B cell (primary cell): ENCODE data around the gene TMPRSS7. TPM values are rescaled to one million over a fixed set of nuclear protein-coding genes. Genes with fewer than 3 reads are reported as not detected.

Experiments used
- ATAC-seq: fragments of 200-7000 bp; cut with Tn5 transposase; one replicate; pipeline ENCODE4 v1.10.0; 2021; ENCODE audit warnings: low read depth, mild to moderate bottlenecking, moderate number of reproducible peaks, moderate library complexity
- CTCF ChIA-PET: fragments of 350-600 bp; sonication (Branson Sonifier 250); formaldehyde crosslinking; loops from one replicate; lab custom pipeline; 2021; ENCODE audit warnings: antibody characterized with exemption, inconsistent platforms; lab: Charles Lee
- POLR2A ChIA-PET: fragments of 350-600 bp; sonication (Branson Sonifier 250); formaldehyde crosslinking; loops from one replicate; lab custom pipeline; 2021; ENCODE audit warnings: antibody characterized with exemption; lab: Charles Lee
- DNase-seq: peaks from one replicate; pipeline ENCODE4 v3.0.0; 2013
- H2AFZ ChIP-seq: 2 replicates; pipeline ENCODE4 v1.6.1; 2012; ENCODE audit warnings: mild to moderate bottlenecking, low read depth, low read length; ENCODE audit not compliant: insufficient read depth, poor library complexity, severe bottlenecking
- H3K27ac ChIP-seq, 2 donors: 1 replicate in 1 of 2; 2 replicates in 1 of 2; pipeline ENCODE4 v1.5.1; 2012 to 2013; ENCODE audit warnings: low read length in 2 of 2, mild to moderate bottlenecking in 2 of 2, moderate library complexity in 1 of 2
- H3K27me3 ChIP-seq, 4 experiments: fragments of 200-600 bp in 1 of 4; sonication (generic) in 1 of 4; replicated peaks in 1 of 4; 1 replicate in 2 of 4; 2 replicates in 2 of 4; pipeline versions ENCODE4 v1.6.1 to v1.7.0; 2013 to 2016; ENCODE audit warnings: low read length in 3 of 4, mild to moderate bottlenecking in 2 of 4, mixed read lengths in 1 of 4, moderate library complexity in 1 of 4; ENCODE audit not compliant: insufficient read depth in 4 of 4, control insufficient read depth in 3 of 4; ENCODE audit errors: control extremely low read depth in 1 of 4
- H3K36me3 ChIP-seq, 2 experiments: replicated peaks in 1 of 2; 1 replicate in 1 of 2; 2 replicates in 1 of 2; pipeline versions ENCODE4 v1.6.1 to v1.7.1; 2013; ENCODE audit warnings: low read length in 1 of 2; ENCODE audit not compliant: insufficient read depth in 2 of 2, control insufficient read depth in 1 of 2; ENCODE audit errors: control extremely low read depth in 1 of 2, extremely low read depth in 1 of 2
- H3K4me1 ChIP-seq, 2 donors: fragments of 200-600 bp in 1 of 2; sonication (generic) in 1 of 2; 1 replicate in 1 of 2; 2 replicates in 1 of 2; pipeline versions ENCODE4 v1.5.1 to v1.6.1; 2013 to 2017; ENCODE audit warnings: low read length in 2 of 2; ENCODE audit not compliant: control insufficient read depth in 2 of 2, insufficient read depth in 2 of 2
- H3K4me2 ChIP-seq: replicated peaks from 2 replicates; pipeline ENCODE3; 2012; ENCODE audit warnings: mild to moderate bottlenecking, low read depth, low read length; ENCODE audit not compliant: poor library complexity, severe bottlenecking
- H3K4me3 ChIP-seq, 5 experiments: fragments of 200-600 bp in 1 of 5; sonication (generic) in 1 of 5; 1 replicate in 3 of 5; 2 replicates in 2 of 5; pipeline versions ENCODE4 v1.5.1 to v1.7.0; 2011 to 2016; ENCODE audit warnings: low read length in 4 of 5, mild to moderate bottlenecking in 4 of 5, low read depth in 2 of 5, control low read depth in 1 of 5, moderate library complexity in 1 of 5; ENCODE audit not compliant: insufficient read depth in 1 of 5; ENCODE audit errors: control extremely low read depth in 1 of 5, extremely low read depth in 1 of 5
- H3K79me2 ChIP-seq: fragments of 200-600 bp; sonication (generic); one replicate; pipeline ENCODE4 v1.6.0; 2016; ENCODE audit warnings: low read length; ENCODE audit not compliant: control insufficient read depth, insufficient read depth
- H3K9ac ChIP-seq: fragments of 200-600 bp; sonication (generic); 2 replicates; pipeline ENCODE4 v1.6.1; 2017; ENCODE audit warnings: mild to moderate bottlenecking, low read length, moderate library complexity
- H3K9me3 ChIP-seq, 3 donors: one replicate each; pipeline versions ENCODE4 v1.6.1 to v1.7.1; 2013; ENCODE audit warnings: low read length in 2 of 3; ENCODE audit not compliant: control insufficient read depth in 2 of 3, insufficient read depth in 1 of 3; ENCODE audit errors: control extremely low read depth in 1 of 3
- H4K20me1 ChIP-seq: 2 replicates; pipeline ENCODE4 v1.6.0; 2012; ENCODE audit warnings: mild to moderate bottlenecking, low read length; ENCODE audit not compliant: insufficient read depth, control insufficient read depth, poor library complexity, severe bottlenecking
- H3K27ac Mint-ChIP-seq: one replicate; pipeline ENCODE4 v1.8.0; 2021; ENCODE audit warnings: mixed read lengths
- H3K27me3 Mint-ChIP-seq: one replicate; pipeline ENCODE4 v1.8.0; 2021; ENCODE audit warnings: mixed read lengths
- H3K4me1 Mint-ChIP-seq: one replicate; pipeline ENCODE4 v1.8.0; 2021; ENCODE audit warnings: mixed read lengths
- H3K4me3 Mint-ChIP-seq: one replicate; pipeline ENCODE4 v1.8.0; 2021; ENCODE audit warnings: mixed read lengths
- H3K9me3 Mint-ChIP-seq: one replicate; pipeline ENCODE4 v1.8.0; 2022; ENCODE audit warnings: mixed read lengths; ENCODE audit not compliant: insufficient read depth
- CTCF ChIP-seq: fragments of 200-600 bp; IDR thresholded peaks from one replicate; pipeline ENCODE4 v1.8.0; 2022; ENCODE audit warnings: antibody characterized with exemption, mild to moderate bottlenecking
- EZH2 ChIP-seq: IDR thresholded peaks from 2 replicates; pipeline ENCODE4 v1.6.1; 2012; ENCODE audit warnings: borderline replicate concordance, low read depth, mild to moderate bottlenecking, moderate library complexity, low read length; ENCODE audit not compliant: insufficient read depth, poor library complexity, severe bottlenecking
- WGBS: methylation state at CpG from one replicate; pipeline ENCODE4 v1.1.5; 2013; ENCODE audit warnings: missing lambda C conversion rate; ENCODE audit not compliant: insufficient coverage; 5-methylcytosine and 5-hydroxymethylcytosine counted together
- intact Hi-C: fragments of 100-400 bp; cut with micrococcal nuclease; formaldehyde crosslinking; loops from one replicate; pipeline ENCODE4 v1.10.0; 2022
- polyA plus RNA-seq: library from polyadenylated mRNA; depleted of rRNA; stranded (reverse); fragments of >200 nt; gene quantifications from 2 replicates; pipeline ENCODE4 v1.2.3, GENCODE V29; 2012
- total RNA-seq, 2 donors: library from RNA; stranded (reverse); fragments of 120-200 nt in 1 of 2; gene quantifications; 1 replicate in 1 of 2; 2 replicates in 1 of 2; pipeline versions ENCODE4 v1.2.3 to v1.2.4, GENCODE V29; 2013 to 2022

The TMPRSS7 gene
- total and polyA plus RNA-seq, 2 donors (not counting 1 experiment from before 2014, with no cell fraction given): not detected

- H3K27me3 ChIP-seq: no peaks in the 10 kb centered on the region
- H3K9ac ChIP-seq: no peak overlapping the region
- H3K4me3 ChIP-seq: no peak overlapping the region
- Mint-ChIP-seq H3K4me3 (no peak overlapping the region), H3K9me3 (no peaks in the 10 kb centered on the region), H3K27ac (no peak overlapping the region), H3K4me1 (peaks cover 9% of the 10 kb centered on the region), H3K27me3 (no peaks in the 10 kb centered on the region)
- no peak for TF ChIP-seq EZH2
- ATAC-seq (no peak), DNase-seq (no peak)
- no peaks in the 10 kb centered on the region for H3K79me2 ChIP-seq
- POLR2A ChIA-PET: no interaction called here
- H3K27ac ChIP-seq: no peak overlapping the region
- H3K4me2 ChIP-seq: no peak overlapping the region
- no CpG with 5 or more reads among the region's 2 CpGs for WGBS
- peaks cover 0 to 3% of the 10 kb centered on the region in 2 donors for H3K4me1 ChIP-seq
- no peaks in the 10 kb centered on the region for H3K9me3 ChIP-seq
- intact Hi-C loops: no loop called here
- H4K20me1 ChIP-seq: no peaks in the 10 kb centered on the region
- CTCF ChIA-PET: interaction anchor here (1.4 kb wide), 1 partner anchor 27 kb away, joined by 3 read pairs; no protein-coding TSS in a partner anchor
- H3K36me3 ChIP-seq: no peaks in the 10 kb centered on the region
- H2AFZ ChIP-seq: no peak overlapping the region
Measured at GRCh38 chr3:112009670-112010069, 24.9 kb upstream of the TMPRSS7 start.

- 42% methylated on average over 2 of the region's 3 CpGs for WGBS
- no peak overlapping the region for H3K4me3 ChIP-seq
- H3K9me3 Mint-ChIP-seq: no peaks in the 10 kb centered on the region
- H3K79me2 ChIP-seq: no peaks in the 10 kb centered on the region
- H3K27ac ChIP-seq: no peak overlapping the region
- no peaks in the 10 kb centered on the region for H3K27me3 ChIP-seq
- H2AFZ ChIP-seq: peak overlapping the region; percentile 3
- DNase-seq (no peak), ATAC-seq (no peak)
- H3K27me3 Mint-ChIP-seq: no peaks in the 10 kb centered on the region
- peaks cover 0 to 3% of the 10 kb centered on the region in 2 donors for H3K4me1 ChIP-seq
- H4K20me1 ChIP-seq: no peaks in the 10 kb centered on the region
- no peak for TF ChIP-seq CTCF
- TF ChIP-seq EZH2: no peak
- intact Hi-C loops: no loop called here
- no peaks in the 10 kb centered on the region for H3K9me3 ChIP-seq
- ChIA-PET POLR2A (no interaction called here), CTCF (interaction anchor here (0.7 to 4.8 kb wide), 3 partner anchors 20 to 295 kb away, joined by 3 to 81 read pairs (median 3); no protein-coding TSS in a partner anchor)
- no peak overlapping the region for H3K4me3 Mint-ChIP-seq
- H3K4me1 Mint-ChIP-seq: peaks cover 9% of the 10 kb centered on the region
- no peak overlapping the region for H3K27ac Mint-ChIP-seq
- no peak overlapping the region for H3K9ac ChIP-seq
- H3K36me3 ChIP-seq: no peaks in the 10 kb centered on the region
- H3K4me2 ChIP-seq: no peak overlapping the region
Measured at GRCh38 chr3:112010636-112011035, 23.9 kb upstream of the TMPRSS7 start.
